ENCODE results near the gene TUBD1. TPM values are rescaled to one million over a fixed set of nuclear protein-coding genes. Genes with fewer than 3 reads are reported as not detected.

Gene TUBD1
- total RNA-seq, 1 experiment from 2014 or later = 12.5 TPM

DNA sequence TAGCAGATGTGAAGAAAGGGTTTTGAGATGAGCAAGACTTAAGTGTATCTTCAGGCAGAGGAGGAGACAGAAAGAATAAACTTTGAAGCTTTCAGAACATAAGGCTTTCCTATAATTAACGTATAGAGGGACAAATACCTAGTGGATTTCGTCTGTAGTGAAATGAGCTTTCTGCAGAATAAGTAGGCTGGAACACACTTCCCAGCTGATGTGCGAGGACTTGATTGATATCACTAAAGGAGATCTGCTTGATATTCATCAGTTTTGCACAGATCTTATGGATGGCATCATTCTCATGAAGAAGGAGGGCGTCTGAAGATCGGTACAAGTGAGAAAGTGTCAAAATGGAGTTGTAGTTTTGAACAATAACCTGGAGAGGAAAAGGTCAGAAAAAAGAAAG, 14.8 kb downstream of the TUBD1 start:
- intact Hi-C loops (cut with micrococcal nuclease; ENCODE audit: unreplicated experiment) = no loop called here
- BruUV-seq (replicated peaks) = TSS peak; percentile 38
- POLR2A ChIA-PET = no interaction called here

DNA sequence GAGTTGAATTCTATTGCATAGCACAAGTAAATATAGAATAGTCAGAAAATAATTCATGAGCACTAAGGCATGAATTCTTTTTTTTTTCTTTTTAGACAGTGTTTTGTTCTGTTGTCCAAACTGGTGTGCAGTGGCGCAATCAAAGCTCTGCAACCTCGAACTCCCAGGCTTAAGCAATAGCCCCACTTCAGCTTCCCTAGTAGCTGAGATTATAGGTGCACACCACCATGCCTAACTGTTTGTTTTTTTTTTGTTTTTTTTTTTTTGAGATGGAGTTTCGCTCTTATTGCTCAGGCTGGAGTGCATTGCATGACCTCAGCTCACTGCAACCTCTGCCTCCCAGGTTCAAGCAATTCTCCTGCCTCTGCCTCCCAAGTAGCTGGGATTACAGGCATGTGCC, 16.6 kb downstream of the TUBD1 start:
- TF ChIP-seq SIN3A (IDR thresholded peaks at IDR 0.05; ENCODE audit: borderline replicate concordance, insufficient read depth, low read depth, low read length) (no peak), POLR2AphosphoS5 (IDR thresholded peaks at IDR 0.05; ENCODE audit: low read depth, low read length) (no peak), TCF7L2 (IDR thresholded peaks at IDR 0.05; ENCODE audit: low read depth, low read length) (no peak)
- TF ChIP-seq, protein P1, sequence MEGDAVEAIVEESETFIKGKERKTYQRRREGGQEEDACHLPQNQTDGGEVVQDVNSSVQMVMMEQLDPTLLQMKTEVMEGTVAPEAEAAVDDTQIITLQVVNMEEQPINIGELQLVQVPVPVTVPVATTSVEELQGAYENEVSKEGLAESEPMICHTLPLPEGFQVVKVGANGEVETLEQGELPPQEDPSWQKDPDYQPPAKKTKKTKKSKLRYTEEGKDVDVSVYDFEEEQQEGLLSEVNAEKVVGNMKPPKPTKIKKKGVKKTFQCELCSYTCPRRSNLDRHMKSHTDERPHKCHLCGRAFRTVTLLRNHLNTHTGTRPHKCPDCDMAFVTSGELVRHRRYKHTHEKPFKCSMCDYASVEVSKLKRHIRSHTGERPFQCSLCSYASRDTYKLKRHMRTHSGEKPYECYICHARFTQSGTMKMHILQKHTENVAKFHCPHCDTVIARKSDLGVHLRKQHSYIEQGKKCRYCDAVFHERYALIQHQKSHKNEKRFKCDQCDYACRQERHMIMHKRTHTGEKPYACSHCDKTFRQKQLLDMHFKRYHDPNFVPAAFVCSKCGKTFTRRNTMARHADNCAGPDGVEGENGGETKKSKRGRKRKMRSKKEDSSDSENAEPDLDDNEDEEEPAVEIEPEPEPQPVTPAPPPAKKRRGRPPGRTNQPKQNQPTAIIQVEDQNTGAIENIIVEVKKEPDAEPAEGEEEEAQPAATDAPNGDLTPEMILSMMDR (IDR thresholded peaks at IDR 0.05) = no peak
- TF ChIP-seq, protein P2, sequence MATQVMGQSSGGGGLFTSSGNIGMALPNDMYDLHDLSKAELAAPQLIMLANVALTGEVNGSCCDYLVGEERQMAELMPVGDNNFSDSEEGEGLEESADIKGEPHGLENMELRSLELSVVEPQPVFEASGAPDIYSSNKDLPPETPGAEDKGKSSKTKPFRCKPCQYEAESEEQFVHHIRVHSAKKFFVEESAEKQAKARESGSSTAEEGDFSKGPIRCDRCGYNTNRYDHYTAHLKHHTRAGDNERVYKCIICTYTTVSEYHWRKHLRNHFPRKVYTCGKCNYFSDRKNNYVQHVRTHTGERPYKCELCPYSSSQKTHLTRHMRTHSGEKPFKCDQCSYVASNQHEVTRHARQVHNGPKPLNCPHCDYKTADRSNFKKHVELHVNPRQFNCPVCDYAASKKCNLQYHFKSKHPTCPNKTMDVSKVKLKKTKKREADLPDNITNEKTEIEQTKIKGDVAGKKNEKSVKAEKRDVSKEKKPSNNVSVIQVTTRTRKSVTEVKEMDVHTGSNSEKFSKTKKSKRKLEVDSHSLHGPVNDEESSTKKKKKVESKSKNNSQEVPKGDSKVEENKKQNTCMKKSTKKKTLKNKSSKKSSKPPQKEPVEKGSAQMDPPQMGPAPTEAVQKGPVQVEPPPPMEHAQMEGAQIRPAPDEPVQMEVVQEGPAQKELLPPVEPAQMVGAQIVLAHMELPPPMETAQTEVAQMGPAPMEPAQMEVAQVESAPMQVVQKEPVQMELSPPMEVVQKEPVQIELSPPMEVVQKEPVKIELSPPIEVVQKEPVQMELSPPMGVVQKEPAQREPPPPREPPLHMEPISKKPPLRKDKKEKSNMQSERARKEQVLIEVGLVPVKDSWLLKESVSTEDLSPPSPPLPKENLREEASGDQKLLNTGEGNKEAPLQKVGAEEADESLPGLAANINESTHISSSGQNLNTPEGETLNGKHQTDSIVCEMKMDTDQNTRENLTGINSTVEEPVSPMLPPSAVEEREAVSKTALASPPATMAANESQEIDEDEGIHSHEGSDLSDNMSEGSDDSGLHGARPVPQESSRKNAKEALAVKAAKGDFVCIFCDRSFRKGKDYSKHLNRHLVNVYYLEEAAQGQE (IDR thresholded peaks at IDR 0.05; ENCODE audit: insufficient read depth in 1 of 2, low read depth in 2 of 2, low read length in 1 of 2) = no peak
- no peak for DNase-seq (ENCODE audit: low read depth, low spot score)
- Histone ChIP-seq H3K27ac (ENCODE audit: low read length) (no peak overlapping the region), H3K9me3 (ENCODE audit: control insufficient read depth, insufficient read depth, low read depth, low read length) (no peaks in the 10 kb centered on the region), H3K27me3 (ENCODE audit: control insufficient read depth, insufficient read depth, low read length) (no peaks in the 10 kb centered on the region), H3K36me3 (ENCODE audit: control insufficient read depth, insufficient read depth, low read length) (peaks cover 15% of the 10 kb centered on the region), H3K4me1 (ENCODE audit: control insufficient read depth, insufficient read depth, low read length) (0 out of 2 replicates have a peak, but pooled peaks cover under 1% of the 10 kb centered on the region), H3K4me3 (ENCODE audit: low read depth in 2 of 2, low read length in 2 of 2) (no peak overlapping the region)
- no TSS peak for BruUV-seq (replicated peaks)
- ATAC-seq = no peak
- in situ Hi-C loops (cut with HindIII; ENCODE audit: low pct_unique_long_range_greater_than_20kb, low sequenced_read_pairs) (no loop called here), intact Hi-C loops (cut with micrococcal nuclease; ENCODE audit: unreplicated experiment) (no loop called here)
- POLR2A ChIA-PET = no interaction called here
- CTCF ChIA-PET = no interaction called here

More for the DNA sequence above, 14.8 kb downstream of the TUBD1 start:
- Histone ChIP-seq H3K36me3 (ENCODE audit: control insufficient read depth, insufficient read depth, low read length) (peaks cover 15% of the 10 kb centered on the region), H3K4me3 (ENCODE audit: low read depth in 2 of 2, low read length in 2 of 2) (no peak overlapping the region), H3K27me3 (ENCODE audit: control insufficient read depth, insufficient read depth, low read length) (no peaks in the 10 kb centered on the region), H3K27ac (ENCODE audit: low read length) (no peak overlapping the region), H3K9me3 (ENCODE audit: control insufficient read depth, insufficient read depth, low read depth, low read length) (no peaks in the 10 kb centered on the region), H3K4me1 (ENCODE audit: control insufficient read depth, insufficient read depth, low read length) (no peaks in the 10 kb centered on the region)
- in situ Hi-C loops (cut with HindIII; ENCODE audit: low pct_unique_long_range_greater_than_20kb, low sequenced_read_pairs) = no loop called here
- CTCF ChIA-PET = no interaction called here
- TF ChIP-seq SIN3A (IDR thresholded peaks at IDR 0.05; ENCODE audit: borderline replicate concordance, insufficient read depth, low read depth, low read length) (no peak), POLR2AphosphoS5 (IDR thresholded peaks at IDR 0.05; ENCODE audit: low read depth, low read length) (no peak), TCF7L2 (IDR thresholded peaks at IDR 0.05; ENCODE audit: low read depth, low read length) (no peak)
- TF ChIP-seq, protein P2 (IDR thresholded peaks at IDR 0.05; ENCODE audit: insufficient read depth in 1 of 2, low read depth in 2 of 2, low read length in 1 of 2) = no peak
- no peak for ATAC-seq
- no peak for DNase-seq (ENCODE audit: low read depth, low spot score)

Measured in Panc1 (cell line).